HepG2 (cell line): ENCODE data around the gene AMIGO3. TPM values are rescaled to one million over a fixed set of nuclear protein-coding genes. Genes with fewer than 3 reads are reported as not detected.

Source experiments
- CHD4 ChIP-seq: fragments of 200-600 bp; sonication (generic); IDR thresholded peaks from 2 replicates; pipeline ENCODE4 v1.7.0; 2017; ENCODE audit warnings: mild to moderate bottlenecking, low read length, borderline replicate concordance
- GATAD1 ChIP-seq: IDR thresholded peaks from 2 replicates; pipeline ENCODE4 v1.6.1; 2016; ENCODE audit warnings: missing genetic modification reagents, missing compliant biosample characterization
- HNF4G ChIP-seq, 2 experiments: sonication (generic) in 1 of 2; formaldehyde crosslinking in 1 of 2; IDR thresholded peaks; 2 replicates each; pipeline versions ENCODE4 v1.4.0 to v1.6.1; 2011 to 2020; ENCODE audit warnings: borderline replicate concordance in 2 of 2, low read depth in 2 of 2, mild to moderate bottlenecking in 2 of 2, low read length in 1 of 2, missing genetic modification reagents in 1 of 2, moderate library complexity in 1 of 2
- KMT2A ChIP-seq: sonication (generic); formaldehyde crosslinking; IDR thresholded peaks from 2 replicates; pipeline ENCODE4 v1.4.0; 2020; ENCODE audit warnings: missing genetic modification reagents
- KMT2B ChIP-seq: IDR thresholded peaks from 2 replicates; pipeline ENCODE4 v1.6.1; 2016; ENCODE audit warnings: missing genetic modification reagents, missing compliant biosample characterization
- PHF21A ChIP-seq: sonication (generic); formaldehyde crosslinking; IDR thresholded peaks from 2 replicates; pipeline ENCODE4 v1.5.0; 2020; ENCODE audit warnings: mild to moderate bottlenecking, missing genetic modification reagents
- THAP11 ChIP-seq: IDR thresholded peaks from 2 replicates; pipeline ENCODE4 v1.6.1; 2016; ENCODE audit warnings: missing biosample characterization, missing genetic modification reagents
- ZBTB42 ChIP-seq: sonication (generic); formaldehyde crosslinking; IDR thresholded peaks from 2 replicates; pipeline ENCODE4 v1.5.0; 2020; ENCODE audit warnings: mild to moderate bottlenecking, missing genetic modification reagents
- ZMYM4 ChIP-seq: sonication (generic); formaldehyde crosslinking; IDR thresholded peaks from 2 replicates; pipeline ENCODE4 v1.8.1; 2023; ENCODE audit warnings: mild to moderate bottlenecking, missing genetic modification reagents
- ZNF142 ChIP-seq: sonication (generic); formaldehyde crosslinking; IDR thresholded peaks from 2 replicates; pipeline ENCODE4 v1.4.0; 2020; ENCODE audit warnings: missing genetic modification reagents
- polyA plus RNA-seq, 8 experiments: library from polyadenylated mRNA; depleted of rRNA in 3 of 8; stranded (reverse) in 7 of 8; unstranded in 1 of 8; fragments of >200 nt; fragmentation: Illumina TruSeq in 4 of 8; extraction: Trizol in 4 of 8; gene quantifications; 2 replicates each; pipeline versions ENCODE4 v1.2.1 to v1.2.3, GENCODE V29; 2011 to 2016; ENCODE audit warnings: low read depth in 4 of 8, missing spikeins in 1 of 8, mixed read lengths in 1 of 8; ENCODE audit not compliant: insufficient read depth in 1 of 8
- total RNA-seq, 5 experiments: library from RNA; depleted of rRNA; stranded (reverse); fragments of >200 nt; fragmentation: Illumina TruSeq; extraction: Trizol; gene quantifications; 2 replicates each; pipeline ENCODE4 v1.2.3, GENCODE V29; 2016; ENCODE audit warnings: low read depth in 1 of 5
- TF ChIP-seq, protein P1 (sequence below): sonication (generic); formaldehyde crosslinking; IDR thresholded peaks from 2 replicates; pipeline ENCODE4 v1.4.0; 2020; ENCODE audit warnings: missing genetic modification reagents; ENCODE audit errors: not compliant biosample characterization
- TF ChIP-seq, protein P2 (sequence below): sonication (generic); formaldehyde crosslinking; IDR thresholded peaks from 2 replicates; pipeline ENCODE4 v1.4.0; 2020; ENCODE audit warnings: missing genetic modification reagents
- TF ChIP-seq, protein P3 (sequence below): sonication (generic); formaldehyde crosslinking; IDR thresholded peaks from 2 replicates; pipeline ENCODE4 v1.4.0; 2020; ENCODE audit warnings: missing genetic modification reagents, borderline replicate concordance

Gene AMIGO3
- total and polyA plus RNA-seq, 2 of the 13 experiments (the other 11 are each of a cell fraction or from before 2014, with no cell fraction given): 0.35 TPM; not detected in 1

- TF ChIP-seq, protein P1, sequence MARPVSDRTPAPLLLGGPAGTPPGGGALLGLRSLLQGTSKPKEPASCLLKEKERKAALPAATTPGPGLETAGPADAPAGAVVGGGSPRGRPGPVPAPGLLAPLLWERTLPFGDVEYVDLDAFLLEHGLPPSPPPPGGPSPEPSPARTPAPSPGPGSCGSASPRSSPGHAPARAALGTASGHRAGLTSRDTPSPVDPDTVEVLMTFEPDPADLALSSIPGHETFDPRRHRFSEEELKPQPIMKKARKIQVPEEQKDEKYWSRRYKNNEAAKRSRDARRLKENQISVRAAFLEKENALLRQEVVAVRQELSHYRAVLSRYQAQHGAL (CRISPR knock-in tag): peak; percentile 48
- TF ChIP-seq ZMYM4 (0 out of 2 replicates have a peak, but pooled peaks have one; percentile 42), PHF21A (peak; percentile 71; the same call in 1 of the 2 replicates), ZNF142 (0 out of 2 replicates have a peak, but pooled peaks have one; percentile 9), KMT2A (CRISPR knock-in tag) (0 out of 2 replicates have a peak, but pooled peaks have one; percentile 23), KMT2B (CRISPR knock-in tag) (peak; percentile 32; the same call in 1 of the 2 replicates), CHD4 (peak; percentile 9; the same call in 1 of the 2 replicates), THAP11 (peak; percentile 66), ZBTB42 (CRISPR knock-in tag) (peak; percentile 80; the same call in 1 of the 2 replicates), GATAD1 (CRISPR knock-in tag) (peak; percentile 72), HNF4G (IDR thresholded peaks at IDR 0.05; ENCODE audit: borderline replicate concordance, low read depth, low read length) (peak; percentile 50), HNF4G (CRISPR knock-in tag; IDR thresholded peaks at IDR 0.05; ENCODE audit: borderline replicate concordance, low read depth) (peak; percentile 44; the same call in 1 of the 2 replicates)
- TF ChIP-seq, protein P2, sequence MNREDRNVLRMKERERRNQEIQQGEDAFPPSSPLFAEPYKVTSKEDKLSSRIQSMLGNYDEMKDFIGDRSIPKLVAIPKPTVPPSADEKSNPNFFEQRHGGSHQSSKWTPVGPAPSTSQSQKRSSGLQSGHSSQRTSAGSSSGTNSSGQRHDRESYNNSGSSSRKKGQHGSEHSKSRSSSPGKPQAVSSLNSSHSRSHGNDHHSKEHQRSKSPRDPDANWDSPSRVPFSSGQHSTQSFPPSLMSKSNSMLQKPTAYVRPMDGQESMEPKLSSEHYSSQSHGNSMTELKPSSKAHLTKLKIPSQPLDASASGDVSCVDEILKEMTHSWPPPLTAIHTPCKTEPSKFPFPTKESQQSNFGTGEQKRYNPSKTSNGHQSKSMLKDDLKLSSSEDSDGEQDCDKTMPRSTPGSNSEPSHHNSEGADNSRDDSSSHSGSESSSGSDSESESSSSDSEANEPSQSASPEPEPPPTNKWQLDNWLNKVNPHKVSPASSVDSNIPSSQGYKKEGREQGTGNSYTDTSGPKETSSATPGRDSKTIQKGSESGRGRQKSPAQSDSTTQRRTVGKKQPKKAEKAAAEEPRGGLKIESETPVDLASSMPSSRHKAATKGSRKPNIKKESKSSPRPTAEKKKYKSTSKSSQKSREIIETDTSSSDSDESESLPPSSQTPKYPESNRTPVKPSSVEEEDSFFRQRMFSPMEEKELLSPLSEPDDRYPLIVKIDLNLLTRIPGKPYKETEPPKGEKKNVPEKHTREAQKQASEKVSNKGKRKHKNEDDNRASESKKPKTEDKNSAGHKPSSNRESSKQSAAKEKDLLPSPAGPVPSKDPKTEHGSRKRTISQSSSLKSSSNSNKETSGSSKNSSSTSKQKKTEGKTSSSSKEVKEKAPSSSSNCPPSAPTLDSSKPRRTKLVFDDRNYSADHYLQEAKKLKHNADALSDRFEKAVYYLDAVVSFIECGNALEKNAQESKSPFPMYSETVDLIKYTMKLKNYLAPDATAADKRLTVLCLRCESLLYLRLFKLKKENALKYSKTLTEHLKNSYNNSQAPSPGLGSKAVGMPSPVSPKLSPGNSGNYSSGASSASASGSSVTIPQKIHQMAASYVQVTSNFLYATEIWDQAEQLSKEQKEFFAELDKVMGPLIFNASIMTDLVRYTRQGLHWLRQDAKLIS (CRISPR knock-in tag): peak; percentile 85; the same call in 1 of the 2 replicates
- TF ChIP-seq, protein P3, sequence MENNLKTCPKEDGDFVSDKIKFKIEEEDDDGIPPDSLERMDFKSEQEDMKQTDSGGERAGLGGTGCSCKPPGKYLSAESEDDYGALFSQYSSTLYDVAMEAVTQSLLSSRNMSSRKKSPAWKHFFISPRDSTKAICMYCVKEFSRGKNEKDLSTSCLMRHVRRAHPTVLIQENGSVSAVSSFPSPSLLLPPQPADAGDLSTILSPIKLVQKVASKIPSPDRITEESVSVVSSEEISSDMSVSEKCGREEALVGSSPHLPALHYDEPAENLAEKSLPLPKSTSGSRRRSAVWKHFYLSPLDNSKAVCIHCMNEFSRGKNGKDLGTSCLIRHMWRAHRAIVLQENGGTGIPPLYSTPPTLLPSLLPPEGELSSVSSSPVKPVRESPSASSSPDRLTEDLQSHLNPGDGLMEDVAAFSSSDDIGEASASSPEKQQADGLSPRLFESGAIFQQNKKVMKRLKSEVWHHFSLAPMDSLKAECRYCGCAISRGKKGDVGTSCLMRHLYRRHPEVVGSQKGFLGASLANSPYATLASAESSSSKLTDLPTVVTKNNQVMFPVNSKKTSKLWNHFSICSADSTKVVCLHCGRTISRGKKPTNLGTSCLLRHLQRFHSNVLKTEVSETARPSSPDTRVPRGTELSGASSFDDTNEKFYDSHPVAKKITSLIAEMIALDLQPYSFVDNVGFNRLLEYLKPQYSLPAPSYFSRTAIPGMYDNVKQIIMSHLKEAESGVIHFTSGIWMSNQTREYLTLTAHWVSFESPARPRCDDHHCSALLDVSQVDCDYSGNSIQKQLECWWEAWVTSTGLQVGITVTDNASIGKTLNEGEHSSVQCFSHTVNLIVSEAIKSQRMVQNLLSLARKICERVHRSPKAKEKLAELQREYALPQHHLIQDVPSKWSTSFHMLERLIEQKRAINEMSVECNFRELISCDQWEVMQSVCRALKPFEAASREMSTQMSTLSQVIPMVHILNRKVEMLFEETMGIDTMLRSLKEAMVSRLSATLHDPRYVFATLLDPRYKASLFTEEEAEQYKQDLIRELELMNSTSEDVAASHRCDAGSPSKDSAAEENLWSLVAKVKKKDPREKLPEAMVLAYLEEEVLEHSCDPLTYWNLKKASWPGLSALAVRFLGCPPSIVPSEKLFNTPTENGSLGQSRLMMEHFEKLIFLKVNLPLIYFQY (CRISPR knock-in tag): 0 out of 2 replicates have a peak, but pooled peaks have one; percentile 16
These were observed 31.0 kb downstream of the AMIGO3 start (continued) for GRCh38 chr3:49688338-49689045.
